H1 (cell line): ENCODE measurements around the gene BNIP5. TPM values are rescaled to one million over a fixed set of nuclear protein-coding genes. Genes with fewer than 3 reads are reported as not detected.

Experiments used
- BCL11A ChIP-seq, 2 experiments: IDR thresholded peaks; one replicate each; pipeline ENCODE4 v1.6.1; 2011; ENCODE audit warnings: low read depth in 2 of 2, low read length in 2 of 2, mild to moderate bottlenecking in 2 of 2
- CBX8 ChIP-seq: fragments of 300-800, 300-1000 bp; sonication (generic); IDR thresholded peaks from 2 replicates; pipeline ENCODE4 v1.7.1; 2016; ENCODE audit warnings: low read depth, low read length, borderline replicate concordance
- FOSL1 ChIP-seq: IDR thresholded peaks from 2 replicates; pipeline ENCODE4 v1.6.1; 2011; ENCODE audit warnings: mild to moderate bottlenecking, low read depth, low read length, moderate library complexity; ENCODE audit not compliant: insufficient read depth
- MAX ChIP-seq: IDR thresholded peaks from 2 replicates; pipeline ENCODE4 v1.6.1; 2012; ENCODE audit warnings: inconsistent platforms
- PHF8 ChIP-seq: fragments of 200-600 bp; sonication (generic); conservative IDR thresholded peaks from 2 replicates; pipeline ENCODE4 v1.7.1; 2012; ENCODE audit warnings: low read depth, mild to moderate bottlenecking, inconsistent platforms, low read length, moderate library complexity
- SAP30 ChIP-seq: fragments of 300-600 bp; sonication (generic); IDR thresholded peaks from 2 replicates; pipeline ENCODE4 v1.7.1; 2012; ENCODE audit warnings: low read length, moderate library complexity, mild to moderate bottlenecking, inconsistent platforms; ENCODE audit not compliant: insufficient read depth, insufficient replicate concordance
- polyA plus RNA-seq, 7 experiments: library from polyadenylated mRNA; depleted of rRNA in 3 of 7; stranded (reverse) in 5 of 7; unstranded in 2 of 7; fragments of >200 nt in 5 of 7; fragments of 200-250 nt in 2 of 7; gene quantifications; 1 replicate in 5 of 7; 2 replicates in 1 of 7; 4 replicates in 1 of 7; pipeline versions ENCODE4 v1.2.1 to v1.2.3, GENCODE V29; 2011 to 2013; ENCODE audit warnings: missing spikeins in 2 of 7, mixed read lengths in 2 of 7
- total RNA-seq: library from RNA; stranded (reverse); fragmentation: NEBNext Ultra II Directional; extraction: Animal tissue kit (Norgen Biotek cat#: 25700); gene quantifications from 2 replicates; pipeline ENCODE4 v1.2.1, GENCODE V29; 2021

BNIP5 gene
- total and polyA plus RNA-seq, 2 of the 8 experiments (the other 6 are each of a cell fraction or from before 2014, with no cell fraction given): not detected

DNA sequence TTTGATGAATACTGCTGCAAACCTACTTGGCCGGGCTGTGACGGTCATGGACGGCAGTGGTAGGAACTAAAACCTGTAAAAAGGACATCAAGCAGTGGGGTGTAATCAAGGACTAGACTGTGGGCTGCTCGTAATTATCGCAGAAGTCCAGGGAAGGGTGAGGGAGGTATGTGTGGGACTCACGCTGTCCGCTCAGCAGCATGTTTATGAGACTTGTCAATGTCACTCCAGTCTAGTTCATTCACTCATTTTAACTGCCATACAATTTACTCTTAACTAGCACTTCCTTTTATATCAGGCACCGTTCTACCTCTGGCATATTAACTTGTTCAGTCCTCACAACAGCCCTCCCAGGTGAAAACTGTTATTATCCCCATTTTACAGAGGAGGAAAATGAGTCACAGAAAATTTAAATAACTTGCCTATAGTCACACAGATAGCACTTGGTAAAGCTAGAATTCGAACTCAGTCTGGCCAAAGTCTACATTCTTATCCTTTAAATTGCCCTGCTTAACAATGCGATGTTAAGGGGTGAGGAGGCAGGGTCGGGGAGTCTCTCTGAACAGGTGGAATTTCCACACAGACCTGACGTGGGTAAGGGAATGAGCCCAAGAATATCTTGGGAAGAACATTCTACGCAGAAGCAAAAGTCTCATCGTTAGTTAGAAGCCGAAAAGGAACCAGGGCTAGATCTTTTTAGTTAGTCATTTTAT is 62.7 kb downstream of the BNIP5 start (continued):
- TF ChIP-seq FOSL1: no peak
- no peak for TF ChIP-seq BCL11A (IDR thresholded peaks at IDR 0.05; ENCODE audit: low read depth in 2 of 2, low read length in 2 of 2)
- TF ChIP-seq SAP30: no peak
- TF ChIP-seq PHF8: no peak
- no peak for TF ChIP-seq CBX8
- no peak for TF ChIP-seq MAX
